Stimulated activated CD8-positive, alpha-beta memory T cell treated with anti-CD3 and anti-CD28 coated beads, Interleukin-2, amount 100 ng/mL, for 1 hour (primary cell): ENCODE results near the gene PRKCSH.

Source experiments
- DNase-seq, 2 donors: peaks; one replicate each; pipeline ENCODE4 v3.0.0-alpha.2; 2020; ENCODE audit warnings: low read depth in 2 of 2

The PRKCSH gene

GRCh38 chr19:11499220-11499726 lies 63.8 kb downstream of the PRKCSH start:
- no peak for DNase-seq

DNA sequence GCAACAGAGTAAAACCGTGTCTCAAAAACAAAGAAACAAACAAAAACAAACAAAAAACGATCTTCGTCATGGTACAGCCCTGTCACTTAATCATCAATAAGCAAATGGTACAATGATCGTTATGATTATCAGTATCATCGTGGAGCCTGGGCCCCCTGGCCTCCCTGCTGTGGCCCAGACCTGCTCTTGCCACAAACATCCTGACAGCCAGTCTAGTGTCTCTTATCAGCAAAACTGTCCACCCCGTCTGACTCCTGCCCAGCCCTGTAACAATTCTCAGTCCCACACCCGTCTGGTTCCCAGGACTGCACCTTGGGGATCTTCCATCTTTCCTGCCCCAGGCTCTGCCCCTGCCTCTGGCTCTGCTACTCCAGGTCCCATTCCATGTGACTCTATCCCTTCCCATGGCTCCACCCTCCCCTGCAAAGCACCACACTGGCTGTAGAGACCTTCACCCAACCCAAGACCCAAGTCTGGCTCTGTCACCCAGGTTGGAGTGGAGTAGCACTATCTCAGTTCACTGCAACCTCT lies 64.5 kb downstream of the PRKCSH start:
- DNase-seq: no peak
